Islet of Langerhans (tissue), 1 donor: ENCODE measurements around the gene SMIM14.
A peak's percentile ranks its signal among the peaks of the same experiment; 100 is the strongest.
"Not testable (repeated sequence)": the region's sequence is repeated elsewhere in the genome, so short reads cannot be mapped to it uniquely, and the experiment has no call there.

Experiments used
- FAIRE-seq: peaks from one replicate; lab custom pipeline; 2011; peaks lifted over from hg19 to GRCh38; lab: Jason Lieb, UNC

Gene SMIM14

DNA sequence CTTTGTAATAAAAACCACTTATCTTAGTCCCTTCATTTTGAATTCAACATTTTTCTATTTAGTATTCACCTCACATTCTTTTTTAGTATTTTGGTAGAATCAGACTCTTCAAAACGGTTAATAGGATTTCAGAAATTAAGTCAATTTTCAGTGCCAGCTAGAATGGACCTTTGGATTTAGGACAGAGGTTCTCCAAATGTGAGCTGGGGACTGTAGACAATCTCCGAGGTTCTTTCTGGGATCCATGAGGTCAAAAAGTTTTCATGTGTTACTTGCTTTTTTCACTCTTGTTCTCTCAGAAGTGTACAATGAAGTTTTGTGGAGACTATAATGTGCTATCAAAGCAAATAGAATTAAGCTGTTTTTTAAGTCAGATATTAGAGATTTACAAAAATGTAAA is 109.1 kb downstream of the SMIM14 start:
- FAIRE-seq = no peak

DNA sequence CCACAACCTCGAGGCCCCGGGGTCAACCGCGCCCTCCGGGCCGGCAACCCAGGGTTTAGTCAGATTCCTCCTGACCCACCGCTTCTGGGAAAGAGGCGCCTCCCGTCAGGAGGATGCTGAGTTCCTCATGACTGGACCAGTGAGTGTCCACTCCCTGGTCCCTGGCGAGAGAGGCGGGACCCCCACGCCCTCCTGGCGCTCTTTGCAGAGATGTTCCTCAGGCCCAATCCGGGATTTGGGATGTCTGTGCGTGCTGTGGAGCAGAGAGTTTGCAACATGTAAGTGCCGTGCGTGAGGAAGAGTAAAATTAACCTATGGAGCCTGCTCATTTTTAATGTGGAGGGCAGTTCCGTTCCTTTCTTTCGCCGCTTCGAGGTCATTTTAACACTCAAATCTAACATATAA is 110.6 kb downstream of the SMIM14 start:
- FAIRE-seq = no peak

GRCh38 chr4:39527296-39528060 is 111.2 kb downstream of the SMIM14 start, which contains the start of gene UGDH:
Gene UGDH, minus strand, starts transcription at chr4:39527439. Its CDS starts 5,927 bp downstream, at chr4:39521512.
- no peak for FAIRE-seq

DNA sequence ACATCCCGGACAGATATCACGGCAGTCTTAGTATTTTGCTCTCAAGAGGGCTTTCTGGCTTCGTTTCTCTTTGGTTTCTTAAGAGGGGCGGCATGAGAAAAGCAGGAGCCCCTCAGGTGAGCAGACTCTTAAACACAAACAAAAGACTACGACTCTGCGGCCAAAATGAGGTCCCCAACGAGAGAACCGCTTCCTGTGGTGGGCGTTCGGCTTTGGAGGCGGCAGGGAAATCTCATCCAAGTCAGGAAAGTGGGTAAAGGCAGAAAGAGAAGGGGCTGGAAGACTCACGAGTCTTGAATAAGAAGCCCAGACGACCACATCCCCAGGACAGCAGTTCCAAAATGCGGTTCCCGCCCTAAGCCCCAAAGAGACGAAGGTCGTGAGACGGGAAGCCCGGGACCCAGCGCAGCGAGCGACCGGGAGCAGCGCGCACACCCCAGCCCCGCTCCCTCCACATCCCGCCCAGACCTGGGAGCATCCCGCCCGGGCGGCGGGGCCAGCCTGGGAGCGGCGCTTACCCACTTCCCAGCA is 111.8 kb downstream of the SMIM14 start:
- FAIRE-seq = no peak

DNA sequence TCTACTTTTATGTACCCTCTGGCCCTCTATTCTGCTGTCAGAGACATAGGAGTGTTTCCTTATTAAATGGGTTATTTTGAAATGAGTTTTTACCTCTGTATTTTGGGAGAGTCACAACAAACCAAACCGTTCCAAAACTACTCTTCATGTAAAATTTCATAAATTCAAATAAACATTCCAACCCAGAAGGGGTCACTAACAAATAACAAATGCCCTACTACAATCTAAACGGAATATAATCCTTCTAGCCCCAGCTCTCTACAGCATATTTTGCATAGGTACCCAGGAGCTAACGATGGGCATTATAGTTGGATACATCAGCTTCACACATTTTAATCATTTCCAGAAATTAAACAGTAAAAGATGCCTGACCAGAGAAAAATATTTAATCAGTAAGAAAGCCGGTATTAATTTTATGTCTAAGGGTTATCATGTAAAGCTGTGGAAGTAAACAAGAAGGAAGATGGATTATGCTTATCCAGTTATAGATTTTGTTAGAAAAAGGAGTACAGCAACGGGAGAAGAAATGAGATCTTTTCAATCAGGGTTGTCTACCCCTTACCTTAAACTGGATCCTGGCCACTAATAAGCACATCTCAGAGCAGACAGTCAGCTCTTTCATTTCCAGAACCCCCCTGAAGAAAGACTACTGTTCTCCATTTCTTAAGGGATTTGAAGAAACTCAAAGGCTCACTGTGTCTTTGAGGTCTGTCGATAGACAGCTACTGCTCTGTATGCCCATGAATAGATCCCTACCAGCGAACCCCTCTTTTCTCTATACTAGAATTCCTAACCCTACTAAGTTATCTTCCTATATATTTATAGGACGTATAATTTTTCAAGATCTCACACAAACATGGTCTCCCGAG is 112.6 kb downstream of the SMIM14 start:
- FAIRE-seq = no peak

DNA sequence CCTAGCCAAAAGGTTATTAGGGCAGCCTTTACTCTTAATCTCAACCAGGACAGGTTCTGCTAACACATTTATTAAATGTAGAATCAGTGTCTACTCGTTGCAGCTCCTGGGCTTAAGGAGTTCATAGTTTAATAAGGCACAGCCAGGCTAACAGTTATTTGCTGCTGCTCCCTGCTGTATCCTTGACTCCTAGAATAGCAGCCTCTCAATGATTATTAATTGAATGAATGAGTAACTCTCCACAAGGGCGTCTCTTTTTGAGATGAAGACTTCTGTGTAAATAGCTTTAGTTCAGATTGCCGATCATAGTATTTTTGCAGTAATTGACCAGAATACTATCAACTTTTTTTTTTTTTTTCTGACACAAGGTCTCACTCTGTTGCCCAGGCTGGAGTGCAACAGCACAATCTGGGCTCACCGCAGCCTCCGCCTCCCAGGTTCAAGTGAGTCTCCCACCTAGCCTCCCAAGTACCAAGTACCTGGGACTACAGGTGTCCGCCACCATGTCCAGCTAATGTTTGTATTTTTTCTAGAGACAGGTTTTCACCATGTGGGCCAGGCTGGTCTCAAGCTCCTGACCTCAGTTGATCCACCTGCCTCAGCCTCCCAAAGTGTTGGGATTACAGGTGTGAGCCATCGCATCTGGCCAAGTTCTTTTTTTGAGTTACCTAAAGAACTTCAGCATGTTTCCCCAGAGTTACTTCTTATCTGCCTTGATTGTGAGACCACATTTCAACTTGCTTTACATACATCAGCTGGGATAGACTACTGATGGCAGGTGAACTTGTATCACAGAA is 114.3 kb downstream of the SMIM14 start:
- FAIRE-seq = no peak

DNA sequence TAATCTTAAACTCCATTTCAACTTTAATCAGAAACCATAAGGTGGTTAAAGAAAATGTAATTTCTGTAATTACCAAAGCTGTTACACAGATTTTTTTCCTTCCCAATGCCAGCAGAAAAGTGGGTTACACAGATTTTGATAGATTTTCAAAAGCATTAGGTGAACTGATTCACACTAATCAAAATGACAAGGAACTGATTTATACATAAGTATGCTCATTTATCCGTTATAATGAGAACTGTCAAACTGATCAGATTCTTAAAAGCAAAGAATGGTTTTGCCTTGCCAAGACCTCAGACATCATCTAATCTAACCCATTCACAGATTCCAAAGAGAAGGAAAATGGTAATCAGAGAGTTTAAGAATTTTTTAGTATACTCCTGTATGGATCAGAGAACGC is 116.6 kb downstream of the SMIM14 start:
- FAIRE-seq = no peak

DNA sequence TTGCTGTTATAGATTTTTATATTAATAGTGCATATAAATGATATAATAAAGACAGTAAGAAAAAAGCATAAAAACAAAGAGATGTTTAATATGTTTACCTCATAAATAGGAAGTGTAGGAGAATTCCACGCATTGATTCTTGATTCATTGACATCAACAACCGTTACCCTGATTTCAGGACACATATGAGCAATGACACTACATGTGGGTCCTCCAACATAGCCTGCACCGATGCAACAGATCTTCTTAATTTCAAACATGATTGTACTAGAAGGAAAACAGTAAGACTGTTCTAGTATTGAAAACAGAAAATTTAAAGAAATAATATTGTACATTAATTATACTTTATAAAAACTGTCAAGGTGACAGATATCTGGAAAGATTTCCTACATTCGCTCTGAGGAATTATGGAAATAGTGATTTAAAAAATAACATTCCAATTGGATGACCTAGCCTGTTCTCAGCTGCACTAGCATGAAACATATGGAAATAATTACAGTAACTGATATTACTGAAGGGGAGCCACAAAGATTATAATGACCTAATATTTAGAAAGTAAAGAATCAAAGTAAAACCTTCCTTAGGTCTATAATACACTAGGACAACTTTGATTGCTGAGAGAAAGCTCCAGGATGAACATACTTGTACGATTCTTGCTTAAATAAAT is 117.3 kb downstream of the SMIM14 start:
- FAIRE-seq = no peak

DNA sequence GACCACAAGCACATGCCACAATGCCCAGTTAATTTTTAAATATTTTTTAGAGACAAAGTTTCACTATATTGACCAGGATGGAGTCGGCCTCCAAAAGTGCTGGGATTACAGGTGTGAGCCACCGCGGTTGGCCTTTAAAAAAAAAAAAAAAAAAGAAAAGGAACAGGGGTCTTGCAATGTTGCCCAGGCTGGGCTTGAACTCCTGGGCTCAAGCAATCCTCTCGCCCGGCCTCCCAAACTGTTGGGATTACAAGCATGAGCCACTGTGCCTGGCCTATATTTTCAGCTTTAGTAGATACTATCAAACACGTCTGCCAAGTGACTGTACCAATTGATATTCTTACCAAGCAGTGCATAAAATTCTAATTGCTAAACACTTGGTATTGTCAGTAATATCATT is 120.2 kb downstream of the SMIM14 start:
- FAIRE-seq = no peak

DNA sequence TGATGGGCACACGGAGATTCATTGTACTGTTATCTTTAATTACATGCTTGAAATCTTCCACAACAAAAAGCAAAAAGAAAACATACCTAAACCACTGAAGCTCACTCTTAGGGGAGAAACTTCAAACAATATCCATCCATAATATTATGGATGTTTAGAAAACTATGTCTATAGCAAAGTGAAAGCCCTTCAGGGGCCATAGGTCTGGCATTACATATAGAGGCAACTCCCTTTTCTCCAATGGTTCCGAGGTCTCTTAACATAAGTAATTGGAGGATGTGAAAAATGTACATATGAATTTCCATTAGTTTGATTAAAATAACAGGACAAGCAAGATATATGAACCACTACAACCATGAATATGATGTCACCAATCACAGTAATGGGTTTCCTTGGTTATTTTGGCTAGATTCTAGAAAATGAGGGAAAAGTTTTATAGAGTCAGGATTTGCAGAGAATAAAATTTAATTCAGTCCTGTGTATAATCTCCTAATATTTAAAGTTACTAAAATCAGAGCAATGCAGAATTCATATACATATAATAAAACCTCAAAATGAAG is 122.2 kb downstream of the SMIM14 start:
- no peak for FAIRE-seq

GRCh38 chr4:39515669-39516401 is 122.8 kb downstream of the SMIM14 start:
- not testable (repeated sequence) for FAIRE-seq

- peak; percentile 100 for FAIRE-seq
Measured at GRCh38 chr4:39514888-39515401, 123.7 kb downstream of the SMIM14 start.

DNA sequence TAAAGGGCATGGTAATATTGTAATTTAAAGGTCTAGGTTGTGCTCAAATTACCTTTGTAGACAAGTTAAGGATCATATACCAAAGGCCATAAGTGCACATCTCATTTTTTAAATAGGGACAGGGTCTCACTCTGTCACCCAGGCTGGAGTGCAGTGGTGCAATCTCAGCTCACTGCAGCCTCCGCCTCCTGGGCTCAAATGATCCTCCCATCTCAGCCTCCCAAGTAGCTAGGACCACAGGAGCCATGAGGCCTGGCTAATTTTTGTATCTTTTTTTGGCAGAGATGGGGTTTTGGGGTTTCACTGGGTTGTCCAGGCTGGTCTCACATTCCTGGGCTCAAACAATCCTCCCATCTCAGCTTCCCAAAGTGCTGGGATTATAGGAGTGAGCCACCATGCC is 124.4 kb downstream of the SMIM14 start:
- not testable (repeated sequence) for FAIRE-seq

DNA sequence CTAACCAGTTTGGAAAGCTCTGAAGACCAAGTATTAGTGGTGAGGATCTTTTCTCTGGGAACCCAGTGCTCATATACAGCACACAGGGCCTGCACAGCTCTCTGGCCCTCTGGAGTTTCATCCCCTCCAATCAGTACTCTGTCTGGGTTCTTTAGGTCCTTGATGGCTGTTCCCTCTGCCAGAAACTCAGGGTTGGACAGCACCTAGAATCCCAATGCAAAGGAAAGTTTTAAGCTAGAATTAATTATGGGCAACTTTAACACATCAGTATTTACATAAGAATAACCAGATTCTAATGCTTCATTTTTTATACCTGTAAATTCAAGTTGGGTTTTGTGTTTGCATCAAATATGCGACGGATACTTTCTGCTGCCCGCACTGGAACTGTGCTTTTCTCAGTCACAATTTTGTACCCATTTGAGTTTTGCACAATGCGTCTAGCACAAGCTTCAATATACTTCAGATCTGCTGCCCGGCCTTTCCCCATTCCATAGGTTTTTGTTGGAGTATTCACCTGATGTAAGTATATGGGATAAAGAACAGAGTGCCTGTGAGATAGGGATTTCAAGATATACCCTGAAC is 128.2 kb downstream of the SMIM14 start:
- no peak for FAIRE-seq

DNA sequence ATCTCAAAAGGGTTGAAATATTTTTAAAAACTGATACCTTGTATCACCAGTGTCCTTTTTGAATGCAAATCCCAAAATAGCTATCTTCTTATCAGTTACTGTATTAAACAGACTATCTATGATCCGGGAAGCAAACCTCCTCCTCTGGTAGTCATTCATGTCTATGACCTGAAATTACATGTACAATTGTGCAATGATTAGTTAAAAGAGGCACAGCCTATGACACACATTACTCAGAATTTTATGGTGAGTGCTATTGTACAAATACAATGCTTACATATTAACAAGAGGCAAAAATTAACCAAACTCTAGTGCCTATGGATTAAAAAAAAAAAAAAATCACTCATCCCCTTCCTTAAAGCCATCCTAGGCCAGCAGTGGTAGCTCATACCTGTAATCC is 133.1 kb downstream of the SMIM14 start:
- no peak for FAIRE-seq

- no peak for FAIRE-seq
Measured at GRCh38 chr4:39504538-39504937, 134.1 kb downstream of the SMIM14 start.

DNA sequence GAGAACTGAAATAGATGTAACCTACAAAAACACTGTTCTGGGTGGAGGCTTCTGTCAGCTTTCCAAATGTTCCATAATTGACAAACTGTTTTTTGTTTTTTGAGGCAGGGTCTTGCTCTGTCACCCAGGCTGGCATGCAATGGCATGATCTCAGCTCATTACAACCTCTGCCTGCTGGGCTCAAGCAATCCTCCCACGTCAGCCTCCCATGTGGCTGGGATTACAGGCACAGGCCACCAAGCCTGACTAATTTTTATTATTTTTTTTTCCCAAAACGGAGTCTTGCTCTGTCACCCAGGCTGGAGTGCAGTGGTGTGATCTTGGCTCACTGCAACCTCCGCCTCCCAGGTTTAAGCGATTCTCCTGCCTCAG is 136.0 kb downstream of the SMIM14 start:
- FAIRE-seq = not testable (repeated sequence)

DNA sequence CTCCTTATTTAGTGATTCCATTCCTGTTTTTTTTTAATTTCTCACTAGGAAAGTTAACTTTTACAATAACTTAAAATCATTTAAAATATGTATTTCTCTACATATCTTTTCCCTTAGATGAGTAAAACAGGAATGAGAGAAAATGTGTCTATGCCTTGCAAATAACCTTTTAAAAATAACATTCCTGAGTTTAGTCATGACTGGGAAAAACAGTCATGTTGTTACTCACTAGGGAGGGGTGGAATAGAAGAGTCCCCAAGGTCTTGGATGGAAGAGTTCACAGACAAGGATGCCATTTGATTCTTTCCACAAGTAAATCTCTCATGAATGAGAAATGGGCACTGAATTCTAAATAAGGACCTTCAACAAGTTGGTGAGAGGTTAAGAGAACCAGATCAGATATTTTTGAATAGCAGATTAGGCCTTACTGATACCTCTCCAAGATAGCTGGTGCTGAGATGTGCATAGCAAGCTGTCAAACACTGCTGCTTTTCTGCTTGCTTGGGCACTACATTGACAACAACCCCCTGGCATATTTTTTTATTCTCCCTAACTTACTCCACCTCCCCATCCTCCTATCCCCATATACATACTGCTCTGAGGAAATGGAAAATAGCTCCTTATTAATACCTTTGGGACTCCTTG is 136.5 kb downstream of the SMIM14 start:
- peak; percentile 49 for FAIRE-seq

DNA sequence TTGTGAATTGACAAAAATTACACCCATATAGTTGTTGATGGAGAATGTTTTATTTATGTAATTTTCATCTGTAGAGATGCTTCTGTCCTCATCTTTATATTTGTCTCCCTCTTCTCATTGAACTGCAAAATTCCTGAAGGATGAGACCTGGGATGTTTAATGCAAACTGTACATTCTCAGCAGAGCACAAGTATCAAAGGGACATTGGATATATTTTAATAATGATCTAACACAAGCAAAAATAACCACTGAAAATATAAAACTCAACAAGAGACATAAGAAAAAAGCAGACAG is 140.0 kb downstream of the SMIM14 start:
- FAIRE-seq = no peak
